Fibroblast of skin of left biceps (primary cell): ENCODE measurements around the gene CHRNA4.

Source experiments
- DNase-seq, 2 experiments: peaks; one replicate each; pipeline ENCODE4 v3.0.0-alpha.2; 2013; ENCODE audit warnings: low read depth in 2 of 2

CHRNA4 gene

DNA sequence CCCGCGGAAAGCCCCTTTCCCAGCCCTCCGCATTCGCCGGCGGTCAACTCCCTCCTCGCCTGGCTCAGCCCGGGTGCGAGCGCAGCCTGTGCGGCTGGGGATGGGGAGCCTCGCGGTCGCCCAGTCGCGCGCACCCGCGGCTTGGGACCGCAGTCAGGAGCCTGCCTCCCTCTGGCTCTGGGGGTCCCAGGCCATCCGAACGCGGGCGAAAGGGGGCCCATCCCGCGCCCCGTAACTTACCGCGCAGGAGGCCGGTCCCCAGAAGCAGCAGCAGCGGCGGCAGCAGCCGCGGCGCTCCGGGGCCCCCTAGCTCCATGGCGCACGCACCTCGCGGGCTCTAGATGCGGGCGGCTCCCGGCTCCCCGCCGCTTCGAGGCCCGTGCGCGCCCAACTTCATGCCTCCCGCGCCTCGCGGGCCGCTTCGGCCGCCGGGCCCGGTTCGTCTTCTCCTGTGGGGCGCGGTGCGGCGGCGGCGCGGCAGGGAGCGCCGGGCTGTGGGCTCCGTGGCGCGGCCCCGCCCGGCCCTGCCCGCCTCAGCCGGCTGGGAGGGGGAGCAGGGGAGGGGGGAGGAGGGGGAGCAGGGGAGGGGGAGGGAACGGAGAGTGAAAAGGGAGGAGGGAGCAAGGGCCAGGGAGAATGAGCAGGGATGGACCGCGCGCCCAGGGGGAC is at the start of gene CHRNA4:
Gene CHRNA4, minus strand, starts transcription at position 500 of the 669 bp plus-strand sequence. Its CDS starts 184 bp downstream, at position 316.
- no peak for DNase-seq

DNA sequence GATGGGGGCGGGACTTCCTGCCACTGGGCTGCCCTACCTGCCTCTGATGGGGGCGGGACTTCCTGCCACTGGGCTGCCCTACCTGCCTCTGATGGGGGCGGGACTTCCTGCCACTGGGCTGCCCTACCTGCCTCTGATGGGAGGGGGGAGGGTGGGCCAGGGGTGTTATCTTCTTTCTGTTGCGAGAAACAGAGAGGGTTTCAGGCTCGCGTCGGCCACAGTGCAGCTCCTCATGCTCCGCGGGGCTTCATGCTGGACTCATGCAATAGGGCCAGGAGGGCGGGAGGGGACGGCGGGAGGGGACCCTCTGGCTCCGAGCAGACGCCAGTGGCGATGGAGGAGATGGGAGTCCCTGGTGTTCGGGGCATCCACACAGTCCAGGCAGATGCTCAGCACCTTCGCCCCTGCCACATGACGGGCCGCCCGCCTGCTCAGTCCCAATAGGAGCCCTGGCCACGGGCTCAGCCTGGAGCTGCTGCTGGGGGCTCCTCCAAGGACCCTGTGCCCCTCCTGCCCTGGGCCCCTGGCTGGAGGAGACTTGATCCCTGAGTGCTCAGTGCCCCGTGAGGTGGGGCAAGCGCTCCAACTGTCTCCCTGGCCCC is 48.8 kb upstream of the CHRNA4 start:
- DNase-seq, result no peak

DNA sequence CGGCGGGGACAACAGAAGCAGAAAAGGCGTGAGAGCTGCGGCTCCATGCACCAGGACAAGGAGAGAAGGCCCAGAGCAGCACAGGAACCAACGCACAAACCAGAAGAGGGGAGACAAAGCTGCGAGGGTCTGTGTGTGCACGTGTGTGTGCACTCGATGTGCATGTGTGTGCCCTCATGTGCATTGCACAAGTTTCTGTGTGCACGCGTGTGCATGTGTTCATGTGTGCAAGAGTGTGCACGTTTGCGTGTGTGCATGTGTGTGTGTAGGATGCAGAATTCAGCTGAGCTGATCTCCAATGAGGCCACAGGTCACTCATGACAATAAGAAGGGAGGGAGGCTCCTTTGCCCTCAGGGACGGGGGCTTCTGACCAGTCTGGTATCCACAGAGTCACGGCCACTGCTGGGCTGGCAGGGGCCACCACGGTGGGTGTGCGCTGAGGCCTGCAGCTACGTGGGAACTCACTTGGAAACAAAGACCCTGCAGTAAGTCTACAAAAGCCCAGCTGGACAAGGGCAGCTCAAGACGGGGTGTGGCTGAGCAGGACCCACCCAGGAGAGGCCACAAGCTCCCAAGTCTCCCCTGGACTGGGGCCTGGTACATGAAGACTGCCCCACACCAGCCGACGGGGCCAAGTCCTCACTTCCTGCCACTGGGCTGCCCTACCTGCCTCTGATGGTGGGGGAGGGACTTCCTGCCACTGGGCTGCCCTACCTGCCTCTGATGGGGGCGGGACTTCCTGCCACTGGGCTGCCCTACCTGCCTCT is 48.1 kb upstream of the CHRNA4 start:
- no peak for DNase-seq

DNA sequence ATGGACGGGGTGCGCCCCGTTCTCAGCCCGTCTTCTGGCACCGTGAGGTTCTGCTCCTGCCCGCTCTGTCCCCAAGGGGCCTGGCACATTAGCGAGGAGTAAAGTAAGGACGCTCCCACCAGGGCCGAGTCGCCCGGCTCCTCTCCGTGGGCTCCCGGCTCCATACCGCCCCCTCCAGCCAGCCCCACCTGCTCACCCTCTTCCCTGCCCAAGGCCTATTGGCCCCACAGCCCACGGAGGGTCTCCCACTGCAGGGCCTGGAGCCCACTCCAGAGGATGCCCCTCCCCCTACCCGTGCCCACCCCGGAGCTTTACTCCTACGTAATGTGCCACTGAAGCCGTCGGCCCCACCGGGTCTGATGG is 47.5 kb upstream of the CHRNA4 start:
- no peak for DNase-seq

DNA sequence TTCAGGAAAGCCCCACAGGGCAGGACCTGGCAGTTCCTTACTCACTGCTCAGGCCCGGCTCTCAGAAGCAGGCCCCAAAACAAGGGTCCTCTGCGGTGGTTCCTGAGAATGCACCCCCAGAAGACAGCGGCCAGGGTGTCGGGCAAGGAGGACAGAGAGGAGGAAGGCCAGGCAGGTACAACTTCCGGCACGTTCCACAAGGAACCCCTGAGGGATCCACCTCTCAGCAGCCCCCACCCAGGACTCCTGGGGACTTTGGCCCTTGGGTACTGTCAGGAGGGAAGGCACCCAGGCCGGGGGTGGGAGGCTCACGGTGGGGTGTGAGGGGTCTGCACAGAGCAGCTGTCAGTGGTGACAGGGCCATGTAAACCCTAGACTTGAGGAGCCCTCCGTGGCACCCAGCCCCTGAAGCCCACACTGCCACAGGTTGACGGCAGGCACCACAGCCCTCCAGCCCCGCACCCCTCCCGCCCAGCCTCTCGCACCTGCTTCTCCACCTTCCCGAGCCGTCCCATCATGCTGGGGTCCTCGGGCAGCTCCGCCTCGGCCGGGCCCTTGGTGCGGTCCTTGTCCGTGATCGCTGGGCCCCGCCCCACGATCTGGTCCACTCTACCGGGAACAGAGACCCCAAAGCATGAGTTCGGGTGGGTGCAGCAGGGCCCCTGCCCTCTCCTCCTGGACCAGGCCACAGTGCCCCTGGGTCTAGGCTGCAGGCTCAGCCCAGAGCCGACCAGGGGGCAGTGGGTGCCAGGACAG is 47.0 kb upstream of the CHRNA4 start:
- DNase-seq, result no peak

DNA sequence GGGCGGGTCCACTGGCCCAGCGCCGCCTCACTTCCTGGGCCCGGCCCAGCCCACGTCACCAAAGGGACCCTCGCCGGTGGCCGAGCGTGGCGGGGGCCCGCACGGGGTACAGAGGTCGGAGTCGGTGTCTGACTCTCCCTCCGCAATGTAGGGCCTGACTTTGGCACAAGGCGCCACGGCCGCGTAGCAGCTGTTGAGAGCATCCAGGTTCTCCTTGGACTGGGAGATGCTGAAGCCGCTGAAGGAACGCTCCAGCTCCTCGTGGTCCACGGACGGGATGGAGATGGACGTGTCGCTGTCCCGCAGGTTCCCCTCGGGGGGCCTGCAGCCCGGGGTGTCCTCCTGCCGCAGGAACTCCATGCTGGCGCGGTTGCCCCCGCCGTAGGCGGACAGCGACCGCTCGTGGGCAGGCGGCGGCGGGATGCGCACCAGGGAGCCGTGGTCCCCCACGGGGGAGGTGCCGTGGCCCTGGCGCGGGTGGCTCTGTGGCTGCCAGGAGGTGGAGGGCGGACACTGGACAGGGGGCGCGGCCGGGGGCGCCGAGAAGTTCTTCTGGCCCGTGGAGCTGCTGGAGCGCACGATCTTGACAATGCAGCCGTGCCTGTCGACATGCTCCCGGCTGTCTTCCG is 45.6 kb upstream of the CHRNA4 start:
- no peak for DNase-seq

DNA sequence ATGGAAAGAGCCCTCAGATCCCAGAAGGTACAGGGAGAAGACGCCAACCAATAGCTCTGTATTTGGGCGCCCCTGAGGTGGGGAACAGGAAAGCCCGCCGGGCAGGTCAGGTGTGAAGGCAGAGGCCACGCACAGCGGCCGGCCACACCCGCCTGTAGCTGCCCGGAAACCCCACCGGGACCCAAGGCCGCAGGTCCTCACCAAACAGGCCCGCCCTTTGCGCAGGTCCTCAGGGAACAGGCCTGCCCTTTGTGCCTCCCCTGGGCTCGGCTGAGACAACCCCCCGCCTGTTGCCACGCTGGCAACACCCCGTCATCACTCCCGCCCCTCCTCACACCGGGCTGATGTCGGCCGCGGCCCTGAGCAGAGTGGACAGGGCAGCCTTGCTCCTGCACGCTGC is 44.9 kb upstream of the CHRNA4 start:
- no peak for DNase-seq

DNA sequence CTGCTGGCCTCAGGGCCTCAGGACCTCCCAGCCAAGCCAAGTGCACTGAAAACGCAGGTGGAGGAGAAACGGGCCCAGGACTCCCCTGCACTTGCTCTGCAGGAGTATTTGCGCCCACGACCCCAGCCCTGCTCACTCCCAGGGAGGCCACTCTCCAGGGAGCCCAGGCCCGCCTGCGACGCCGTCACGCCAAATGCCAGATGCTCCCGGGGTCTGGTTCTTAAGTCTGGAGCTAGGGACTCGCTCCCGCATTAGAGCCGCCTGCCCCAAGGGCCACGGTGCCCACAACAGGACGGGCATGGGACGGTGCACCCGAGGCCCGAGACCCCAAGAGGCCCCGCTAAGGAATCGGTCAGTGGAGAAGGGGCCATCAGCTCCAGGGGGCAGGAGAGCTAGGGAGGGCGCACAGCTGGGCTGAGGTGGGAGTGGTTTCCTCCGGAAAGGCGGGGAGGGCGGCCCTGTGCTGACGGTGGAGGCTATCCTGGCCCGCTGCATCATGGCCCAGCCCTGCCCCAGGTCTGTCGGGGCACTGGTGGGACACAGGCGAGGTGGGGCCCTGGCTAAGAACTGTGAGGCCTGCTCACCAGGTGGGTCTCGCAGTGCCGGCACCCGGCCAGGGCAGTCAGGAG is 44.1 kb upstream of the CHRNA4 start:
- no peak for DNase-seq

DNA sequence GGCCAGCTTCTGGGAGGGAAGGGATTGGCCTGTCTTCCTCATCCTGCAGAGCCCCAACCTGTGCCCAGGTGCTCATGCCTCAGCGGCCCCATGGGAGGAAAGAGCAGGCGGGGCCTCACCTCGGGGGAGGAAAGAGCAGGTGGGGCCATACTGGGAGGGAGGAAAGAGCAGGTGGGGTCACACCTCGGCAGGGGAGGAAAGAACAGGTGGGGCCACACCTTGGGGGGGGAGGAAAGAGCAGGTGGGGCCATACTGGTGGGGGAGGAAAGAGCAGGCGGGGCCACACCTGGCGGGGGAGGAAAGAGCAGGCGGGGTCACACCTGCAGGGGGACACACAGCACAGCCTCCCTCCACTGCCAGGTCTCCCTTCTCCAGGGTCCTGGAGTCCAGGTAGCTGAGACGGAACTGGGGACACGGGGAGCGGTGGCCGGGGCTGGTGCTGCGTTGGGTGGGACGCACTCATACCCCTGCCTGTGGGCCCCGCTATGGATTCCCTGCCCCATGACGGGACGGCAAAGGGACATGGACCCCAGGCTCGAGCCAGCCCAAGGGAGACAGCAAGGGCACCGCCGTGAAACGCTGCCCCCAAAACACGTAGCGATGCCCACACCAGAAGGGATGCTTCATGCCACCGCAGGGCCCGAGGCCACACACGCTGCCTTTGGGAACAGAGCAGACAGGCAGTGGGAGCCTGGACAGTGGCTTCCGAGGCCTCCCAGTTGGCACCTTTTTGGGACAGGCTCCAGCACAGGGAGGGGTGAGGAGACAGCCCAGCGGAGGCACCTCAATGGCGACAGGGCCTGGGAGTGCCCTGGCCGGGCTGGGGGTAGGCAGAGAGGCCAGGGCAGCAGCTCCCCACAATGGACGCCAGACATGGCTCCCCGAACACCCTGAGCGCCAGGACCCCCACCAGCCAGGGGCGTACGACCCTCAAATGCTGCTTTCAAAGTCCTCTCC is 43.3 kb upstream of the CHRNA4 start:
- no peak for DNase-seq

DNA sequence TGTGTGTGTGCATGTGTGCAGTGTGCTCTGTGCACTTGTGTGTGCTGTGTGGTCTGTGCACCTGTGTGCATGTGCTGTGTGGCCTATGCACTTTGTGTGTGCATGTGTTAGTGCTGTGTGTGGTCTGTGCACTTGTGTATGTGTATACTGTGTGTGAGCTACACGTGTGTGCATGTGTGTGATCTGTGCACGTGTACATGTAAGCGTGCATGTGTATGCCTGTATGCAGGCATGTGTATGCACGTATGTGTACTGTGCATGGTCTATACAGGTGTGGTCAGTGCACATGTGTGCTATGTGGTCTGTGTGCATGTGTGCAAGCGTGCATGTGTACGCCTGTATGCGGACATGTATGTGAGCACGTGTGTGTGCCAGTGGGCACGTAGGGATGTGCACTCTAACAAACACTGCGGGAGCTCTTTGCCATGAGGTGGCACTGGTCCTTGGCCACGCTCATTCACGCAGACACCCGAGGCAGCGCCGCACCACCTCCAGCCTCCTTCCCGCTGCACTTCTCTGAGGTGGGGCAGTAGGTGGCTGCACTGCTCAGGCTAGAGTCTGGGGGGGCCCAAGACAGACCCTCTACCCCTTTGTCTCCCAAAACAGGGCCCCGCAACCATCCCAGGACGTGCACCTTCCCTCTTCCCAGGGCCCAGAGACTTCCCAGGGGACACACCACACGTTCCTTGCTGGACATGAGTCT is 42.4 kb upstream of the CHRNA4 start:
- DNase-seq, result no peak

DNA sequence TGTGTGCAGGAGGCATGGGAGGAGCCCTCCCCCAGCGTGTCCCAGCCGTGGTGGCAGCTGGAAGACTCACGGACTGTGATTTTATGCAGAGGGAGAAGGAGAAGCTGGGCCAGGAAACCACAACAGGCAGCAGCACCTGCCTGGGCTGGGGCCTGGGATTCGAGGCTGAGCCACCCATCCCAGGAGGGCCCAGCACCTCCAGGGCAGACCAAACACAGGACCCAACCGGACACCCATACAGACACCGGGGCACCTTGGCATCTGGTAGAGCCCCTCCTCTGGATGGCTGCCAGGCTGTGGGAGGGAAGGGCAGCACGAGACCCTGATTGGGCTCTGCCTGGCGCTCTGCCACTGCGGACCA is 41.7 kb upstream of the CHRNA4 start:
- no peak for DNase-seq

DNA sequence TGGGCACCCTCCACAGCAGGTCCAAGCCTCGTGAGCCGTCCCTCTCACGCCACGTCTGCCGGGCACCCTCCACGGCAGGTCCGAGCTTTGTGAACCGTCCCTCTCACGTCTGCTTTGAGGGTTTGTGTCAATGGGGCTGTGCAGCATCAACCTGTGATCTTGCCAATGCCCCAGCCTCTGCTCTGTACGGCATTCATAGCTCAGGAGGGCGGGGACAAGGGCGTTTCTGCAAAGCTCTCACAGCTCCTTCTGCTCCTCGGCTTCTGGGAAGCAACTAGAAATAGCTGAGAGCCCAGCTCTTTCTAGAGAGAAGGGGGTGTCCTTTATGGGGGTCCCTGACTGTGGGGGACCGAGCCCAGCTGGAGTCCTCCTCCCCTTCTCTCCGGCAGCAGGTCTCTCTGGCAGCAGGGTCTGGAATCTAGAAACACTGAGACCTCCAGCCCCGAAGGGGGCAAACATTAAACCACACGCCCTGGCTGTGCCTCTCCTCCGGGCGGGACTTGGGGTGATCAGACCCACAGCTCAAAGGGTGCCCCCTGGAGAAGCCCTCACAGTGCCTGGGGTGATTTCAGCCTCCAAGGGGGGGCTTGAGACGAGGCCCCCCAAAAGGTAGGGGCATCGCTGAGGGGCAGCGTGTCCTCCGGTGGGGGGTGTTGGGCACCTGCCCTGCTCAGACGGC is 41.2 kb upstream of the CHRNA4 start:
- no peak for DNase-seq

DNA sequence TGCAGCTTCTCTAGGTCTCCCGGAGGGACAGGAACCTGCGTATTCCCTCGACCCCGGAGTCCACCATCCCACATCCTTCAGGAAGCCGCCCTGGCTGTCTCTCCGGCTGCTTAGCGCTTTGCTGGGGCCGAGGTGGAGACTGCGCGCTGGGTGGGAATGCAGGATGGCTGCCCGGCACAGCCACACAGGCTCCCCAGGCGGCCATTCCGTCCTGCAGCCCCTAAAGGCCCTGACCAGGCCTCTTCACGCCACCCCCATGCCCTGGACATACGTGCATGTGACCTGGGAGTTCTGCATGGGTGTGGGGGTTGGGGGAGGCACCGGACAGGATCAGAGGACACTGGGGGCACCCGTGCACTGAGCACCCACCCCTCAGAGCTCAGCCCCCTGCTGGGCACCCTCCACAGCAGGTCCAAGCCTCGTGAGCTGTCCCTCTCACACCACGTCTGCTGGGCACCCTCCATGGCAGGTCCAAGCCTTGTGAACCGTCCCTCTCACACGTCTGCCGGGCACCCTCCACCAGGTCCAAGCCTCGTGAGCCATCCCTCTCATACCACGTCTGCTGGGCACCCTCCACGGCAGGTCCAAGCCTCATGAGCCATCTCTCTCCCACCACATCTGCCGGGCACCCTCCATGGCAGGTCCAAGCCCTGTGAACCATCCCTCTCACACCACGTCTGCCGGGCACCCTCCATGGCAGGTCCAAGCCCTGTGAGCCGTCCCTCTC is 40.4 kb upstream of the CHRNA4 start:
- no peak for DNase-seq

DNA sequence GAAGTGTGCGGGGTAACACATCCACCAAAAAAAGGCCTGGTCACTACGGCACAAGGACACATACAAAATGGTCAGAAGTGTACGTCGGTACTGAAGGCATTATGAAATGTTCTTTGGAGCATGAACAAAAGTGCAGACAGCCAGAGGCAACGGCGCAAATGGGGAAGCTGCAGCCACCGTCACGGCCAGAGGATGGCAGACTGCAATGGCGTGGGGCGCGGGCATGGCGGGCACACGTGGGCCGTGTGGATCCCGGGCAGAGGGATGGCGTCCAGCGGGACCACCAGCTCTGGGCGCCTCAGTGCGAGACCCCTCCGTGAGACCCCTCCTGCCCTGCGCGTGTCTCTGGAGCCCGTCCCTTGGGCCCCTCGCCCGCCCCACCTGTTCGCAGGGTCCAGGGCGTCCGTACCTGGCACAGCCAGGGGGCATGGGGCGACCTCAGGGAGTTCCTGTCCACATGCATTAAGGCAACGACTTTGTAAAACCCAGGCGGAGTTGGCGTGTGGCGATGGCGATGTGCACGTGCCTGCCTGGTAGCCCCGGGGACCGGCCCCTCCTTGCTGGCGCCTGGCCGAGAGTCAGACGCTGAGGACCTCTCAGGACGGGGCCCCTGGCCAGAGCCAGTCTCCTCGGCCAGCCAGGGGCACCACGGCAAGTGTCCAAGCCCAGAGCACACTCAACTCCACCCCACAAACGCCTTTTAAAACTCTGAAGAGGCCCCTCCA is 39.5 kb upstream of the CHRNA4 start:
- no peak for DNase-seq

DNA sequence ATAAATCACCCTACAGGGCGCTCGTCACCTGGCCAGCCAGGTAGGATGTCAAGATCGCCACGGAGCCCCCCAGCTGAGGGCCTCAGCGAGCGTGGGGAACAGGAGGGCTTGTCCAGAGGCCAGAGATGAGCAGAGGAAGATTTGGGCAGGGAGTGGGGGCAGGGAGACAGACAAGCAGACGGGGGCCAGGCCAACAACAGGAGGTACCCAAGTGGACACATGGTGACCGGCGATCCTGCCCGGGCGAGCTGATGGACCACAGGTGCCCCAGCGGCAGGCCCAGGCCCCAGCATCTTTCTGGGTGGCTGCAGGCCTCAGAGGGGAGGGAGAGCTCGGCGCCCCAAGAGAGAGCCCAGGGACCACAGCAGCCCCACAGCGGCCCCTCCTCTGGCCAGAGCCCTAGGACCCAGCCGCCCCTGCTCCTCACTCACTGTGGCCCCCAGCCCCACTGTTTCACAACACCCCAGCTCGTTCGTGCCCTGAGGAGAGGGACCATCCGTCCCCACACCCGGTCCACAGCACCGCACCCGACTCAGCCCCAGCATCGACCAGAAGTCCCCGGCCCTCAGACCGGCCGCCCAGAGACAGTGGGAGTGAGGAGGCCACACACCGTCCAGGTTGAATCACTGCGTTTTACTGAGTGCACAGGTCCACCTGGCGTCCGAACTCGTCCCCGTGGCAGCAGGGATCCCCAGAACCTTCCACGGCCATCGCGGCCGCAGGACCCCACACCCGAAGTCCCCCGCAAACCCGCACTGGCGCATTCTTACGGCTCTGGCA is 38.6 kb upstream of the CHRNA4 start:
- DNase-seq, result no peak

DNA sequence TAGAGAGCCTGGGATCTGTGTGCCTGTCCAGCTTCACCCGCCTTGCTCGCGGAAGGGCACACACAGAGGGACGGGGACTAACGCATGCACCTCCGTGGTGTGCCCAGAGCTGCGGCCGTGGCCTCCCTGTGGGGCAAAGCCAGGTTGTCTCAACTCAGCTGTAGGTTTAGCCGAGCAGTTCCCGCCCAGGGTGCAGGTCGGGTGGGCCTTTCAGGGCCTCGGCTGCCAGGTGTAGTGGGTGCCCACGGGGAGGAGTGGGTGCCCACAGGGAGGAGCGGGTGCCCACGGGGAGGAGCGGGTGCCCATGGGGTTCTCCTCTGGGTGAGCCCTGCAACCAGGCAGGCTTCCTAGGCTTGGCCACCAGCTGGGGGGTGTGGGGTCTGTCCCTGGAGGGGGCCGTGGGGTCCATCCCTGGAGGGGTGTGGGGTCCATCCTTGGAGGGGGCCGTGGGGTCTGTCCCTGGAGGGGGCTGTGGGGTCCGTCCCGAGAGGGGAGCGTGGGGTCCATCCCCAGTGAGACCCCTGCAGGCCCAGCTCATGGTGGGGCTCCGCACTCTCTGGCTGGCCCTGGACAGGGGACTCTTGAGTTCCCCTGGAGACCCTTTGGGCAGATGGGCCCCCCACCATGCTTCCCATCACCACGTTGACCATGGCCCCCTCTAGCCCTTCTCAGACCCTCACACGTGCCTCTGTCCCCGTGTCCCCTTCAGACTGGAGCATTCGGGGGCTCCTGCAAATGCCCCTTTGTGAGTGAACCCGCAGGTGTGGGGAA is 37.8 kb upstream of the CHRNA4 start:
- no peak for DNase-seq
